ENCODE measurements around the gene A3GALT2. TPM values are rescaled to one million over a fixed set of nuclear protein-coding genes. Genes with fewer than 3 reads are reported as not detected.

The A3GALT2 gene
- total RNA-seq, 1 experiment from 2014 or later: not detected

DNA sequence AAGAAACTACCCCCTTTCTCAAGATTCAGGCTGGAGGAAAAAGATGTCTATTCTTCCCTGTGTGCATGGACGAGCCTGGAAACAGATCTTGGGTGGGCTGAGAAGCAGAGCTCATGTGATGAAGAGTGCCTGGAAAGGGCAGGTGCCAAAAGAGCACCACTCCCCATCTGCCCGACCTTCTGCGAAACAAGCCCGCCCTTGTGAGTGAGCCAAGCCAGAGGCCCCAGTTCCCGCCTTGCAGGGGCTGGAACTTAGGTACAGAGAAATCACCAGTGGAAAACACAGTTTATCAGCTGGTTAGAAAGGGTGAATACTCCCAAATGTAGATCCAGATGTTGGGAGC lies 26.7 kb upstream of the A3GALT2 start:
- Histone ChIP-seq H2AK5ac (ENCODE audit: insufficient read length, low read length) (no peak overlapping the region), H3K9me3 (ENCODE audit: control insufficient read depth, low read depth, low read length) (no peaks in the 10 kb centered on the region), H4K8ac (replicated peaks; ENCODE audit: insufficient read length, low read depth, low read length) (no peak overlapping the region), H3K14ac (ENCODE audit: insufficient read depth, low read length) (no peak overlapping the region), H2BK5ac (ENCODE audit: insufficient read length, low read length) (no peak overlapping the region), H3T11ph (ENCODE audit: low read length) (no peak overlapping the region), H3K79me2 (ENCODE audit: insufficient read depth, low read length) (no peaks in the 10 kb centered on the region), H3K79me1 (ENCODE audit: insufficient read depth, low read depth, low read length, poor library complexity, severe bottlenecking) (no peaks in the 10 kb centered on the region), H2BK12ac (ENCODE audit: insufficient read length, low read depth, low read length) (no peak overlapping the region), H3K4me1 (ENCODE audit: insufficient read depth, low read length) (no peaks in the 10 kb centered on the region; the same call in 1 of the 2 replicates), H3K23me2 (ENCODE audit: insufficient read length, low read depth, low read length, poor library complexity, severe bottlenecking) (peaks cover 12% of the 10 kb centered on the region), H3K23ac (ENCODE audit: insufficient read length, low read depth, low read length) (no peak overlapping the region), H4K20me1 (ENCODE audit: control insufficient read depth, insufficient read depth, insufficient read length) (no peaks in the 10 kb centered on the region), H3K27ac (ENCODE audit: insufficient read length, low read depth, low read length) (no peak overlapping the region), H3K27me3 (ENCODE audit: insufficient read depth, low read length) (peaks cover 37% of the 10 kb centered on the region), H2BK15ac (ENCODE audit: low read depth, low read length) (no peak overlapping the region), H3K4ac (ENCODE audit: low read depth, low read length) (no peak overlapping the region), H3K4me2 (ENCODE audit: insufficient read depth, insufficient read length, low read length) (no peak overlapping the region), H2BK20ac (ENCODE audit: low read depth, low read length, poor library complexity, severe bottlenecking) (no peak overlapping the region), H2BK120ac (ENCODE audit: low read depth, low read length, poor library complexity, severe bottlenecking) (no peak overlapping the region), H2AFZ (ENCODE audit: low read length) (no peak overlapping the region), H3K18ac (ENCODE audit: insufficient read length, low read depth, low read length) (no peak overlapping the region), H4K5ac (ENCODE audit: insufficient read length, low read depth, low read length) (no peak overlapping the region), H3K56ac (ENCODE audit: insufficient read length, low read depth, low read length) (no peak overlapping the region), H3K9ac (ENCODE audit: extremely low read depth, insufficient read length, low read length) (no peak overlapping the region), H4K91ac (ENCODE audit: insufficient read length, low read depth, low read length) (no peak overlapping the region)
- Mint-ChIP-seq H3K9me3 (peaks cover 0 to 3% of the 10 kb centered on the region in 2 experiments; a peak in 2 of 5 replicates), H3K4me1 (peaks cover 45 to 61% of the 10 kb centered on the region in 2 experiments), H3K27me3 (ENCODE audit: low read depth) (peaks cover 81% of the 10 kb centered on the region), H3K36me3 (ENCODE audit: insufficient read depth in 1 of 3, low read depth in 3 of 3) (no peaks in the 10 kb centered on the region; a peak in 1 of 7 replicates), H3K4me3 (no peak overlapping the region), H3K27ac (no peak overlapping the region)
- no CpG with 5 or more reads among the region's 5 CpGs for WGBS (ENCODE audit: extremely low coverage, insufficient read length, low lambda C conversion rate)
- no peak for DNase-seq
- TF ChIP-seq, protein P1, sequence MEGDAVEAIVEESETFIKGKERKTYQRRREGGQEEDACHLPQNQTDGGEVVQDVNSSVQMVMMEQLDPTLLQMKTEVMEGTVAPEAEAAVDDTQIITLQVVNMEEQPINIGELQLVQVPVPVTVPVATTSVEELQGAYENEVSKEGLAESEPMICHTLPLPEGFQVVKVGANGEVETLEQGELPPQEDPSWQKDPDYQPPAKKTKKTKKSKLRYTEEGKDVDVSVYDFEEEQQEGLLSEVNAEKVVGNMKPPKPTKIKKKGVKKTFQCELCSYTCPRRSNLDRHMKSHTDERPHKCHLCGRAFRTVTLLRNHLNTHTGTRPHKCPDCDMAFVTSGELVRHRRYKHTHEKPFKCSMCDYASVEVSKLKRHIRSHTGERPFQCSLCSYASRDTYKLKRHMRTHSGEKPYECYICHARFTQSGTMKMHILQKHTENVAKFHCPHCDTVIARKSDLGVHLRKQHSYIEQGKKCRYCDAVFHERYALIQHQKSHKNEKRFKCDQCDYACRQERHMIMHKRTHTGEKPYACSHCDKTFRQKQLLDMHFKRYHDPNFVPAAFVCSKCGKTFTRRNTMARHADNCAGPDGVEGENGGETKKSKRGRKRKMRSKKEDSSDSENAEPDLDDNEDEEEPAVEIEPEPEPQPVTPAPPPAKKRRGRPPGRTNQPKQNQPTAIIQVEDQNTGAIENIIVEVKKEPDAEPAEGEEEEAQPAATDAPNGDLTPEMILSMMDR (conservative IDR thresholded peaks at IDR 0.05): no peak

All from H9 (cell line).